Keratinocyte (primary cell): ENCODE measurements around the gene KCNH8. TPM values are rescaled to one million over a fixed set of nuclear protein-coding genes. Genes with fewer than 3 reads are reported as not detected.

ENCODE experiments used
- DNase-seq: peaks from one replicate; pipeline ENCODE4 v3.0.0-alpha.2; 2011; ENCODE audit warnings: low read depth, missing footprints, low spot score
- FAIRE-seq: peaks from 2 replicates; lab custom pipeline; 2011; peaks lifted over from hg19 to GRCh38; lab: Jason Lieb, UNC
- H2AFZ ChIP-seq: 2 replicates; pipeline ENCODE4 v1.6.0; 2012; ENCODE audit warnings: low read length, control low read depth, inconsistent platforms; ENCODE audit not compliant: control insufficient read depth
- H3K27ac ChIP-seq: 2 replicates; pipeline ENCODE4 v1.5.1; 2011; ENCODE audit warnings: low read length; ENCODE audit not compliant: control insufficient read depth, insufficient read depth
- H3K27me3 ChIP-seq: 3 replicates; pipeline ENCODE4 v1.6.0; 2011; ENCODE audit warnings: low read length; ENCODE audit not compliant: control insufficient read depth, insufficient read depth; ENCODE audit errors: extremely low read depth
- H3K36me3 ChIP-seq, 2 experiments: 2 replicates in 1 of 2; 3 replicates in 1 of 2; pipeline ENCODE4 v1.5.1; 2011; ENCODE audit warnings: low read length in 2 of 2, mild to moderate bottlenecking in 1 of 2; ENCODE audit not compliant: control insufficient read depth in 2 of 2, insufficient read depth in 2 of 2; ENCODE audit errors: extremely low read depth in 1 of 2
- H3K4me1 ChIP-seq: 3 replicates; pipeline ENCODE4 v1.5.1; 2011; ENCODE audit warnings: low read length; ENCODE audit not compliant: control insufficient read depth, insufficient read depth; ENCODE audit errors: extremely low read depth
- H3K4me2 ChIP-seq: 3 replicates; pipeline ENCODE4 v1.6.0; 2011; ENCODE audit warnings: low read depth, low read length; ENCODE audit not compliant: control insufficient read depth, insufficient read depth; ENCODE audit errors: extremely low read depth
- H3K4me3 ChIP-seq, 3 experiments: fragments of 200-600 bp in 1 of 3; sonication (generic) in 1 of 3; 2 replicates in 2 of 3; 3 replicates in 1 of 3; pipeline ENCODE4 v1.5.1; 2011 to 2016; ENCODE audit warnings: low read length in 3 of 3, mild to moderate bottlenecking in 3 of 3, control low read depth in 2 of 3, inconsistent platforms in 1 of 3, low read depth in 1 of 3, mixed read lengths in 1 of 3, mixed run types in 1 of 3, moderate library complexity in 1 of 3; ENCODE audit not compliant: control insufficient read depth in 2 of 3, insufficient read depth in 2 of 3; ENCODE audit errors: extremely low read depth in 1 of 3
- H3K79me2 ChIP-seq: 2 replicates; pipeline ENCODE4 v1.6.0; 2012; ENCODE audit warnings: low read length; ENCODE audit not compliant: control insufficient read depth, insufficient read depth
- H3K9ac ChIP-seq: 3 replicates; pipeline ENCODE4 v1.6.0; 2011; ENCODE audit warnings: low read length; ENCODE audit not compliant: control insufficient read depth, insufficient read depth; ENCODE audit errors: extremely low read depth
- H3K9me1 ChIP-seq: 3 replicates; pipeline ENCODE4 v1.6.0; 2011; ENCODE audit warnings: low read length; ENCODE audit not compliant: control insufficient read depth, insufficient read depth; ENCODE audit errors: extremely low read depth
- H3K9me3 ChIP-seq: 2 replicates; pipeline ENCODE4 v1.5.1; 2012; ENCODE audit warnings: low read depth, low read length; ENCODE audit not compliant: control insufficient read depth
- H4K20me1 ChIP-seq: 3 replicates; pipeline ENCODE4 v1.6.0; 2011; ENCODE audit warnings: low read length; ENCODE audit not compliant: control insufficient read depth, insufficient read depth; ENCODE audit errors: extremely low read depth
- CTCF ChIP-seq, 3 experiments: IDR thresholded peaks in 1 of 3; conservative IDR thresholded peaks in 1 of 3; optimal IDR thresholded peaks in 1 of 3; 2 replicates in 2 of 3; 3 replicates in 1 of 3; pipeline versions ENCODE3 to v1.5.1; 2011; ENCODE audit warnings: low read length in 3 of 3, mild to moderate bottlenecking in 3 of 3, moderate library complexity in 2 of 3, control low read depth in 1 of 3, inconsistent platforms in 1 of 3; ENCODE audit not compliant: insufficient read depth in 2 of 3; ENCODE audit errors: extremely low read depth in 1 of 3
- EZH2 ChIP-seq: IDR thresholded peaks from one replicate; pipeline ENCODE4 v1.6.1; 2012; ENCODE audit warnings: inconsistent platforms, mild to moderate bottlenecking, low read length, moderate library complexity
- dilution Hi-C: fragments of 300-500 bp; cut with MboI; formaldehyde crosslinking; loops from one replicate; pipeline ENCODE4 v1.7.0; 2020; ENCODE audit warnings: low sequenced_read_pairs; ENCODE audit not compliant: extremely low pct_ligation_motif_present
- polyA plus RNA-seq, 5 experiments: library from polyadenylated mRNA; depleted of rRNA in 3 of 5; stranded (reverse) in 3 of 5; stranded (forward) in 1 of 5; unstranded in 1 of 5; fragments of >200 nt; gene quantifications; 1 replicate in 1 of 5; 2 replicates in 3 of 5; 3 replicates in 1 of 5; pipeline versions ENCODE4 v1.2.1 to v1.2.3, GENCODE V29; 2011 to 2012; ENCODE audit warnings: missing spikeins in 2 of 5, low read depth in 1 of 5, low replicate concordance in 1 of 5

KCNH8 gene
- polyA plus RNA-seq, 1 donor (not counting 4 experiments of a cell fraction or from before 2014, with no cell fraction given), result not detected

DNA sequence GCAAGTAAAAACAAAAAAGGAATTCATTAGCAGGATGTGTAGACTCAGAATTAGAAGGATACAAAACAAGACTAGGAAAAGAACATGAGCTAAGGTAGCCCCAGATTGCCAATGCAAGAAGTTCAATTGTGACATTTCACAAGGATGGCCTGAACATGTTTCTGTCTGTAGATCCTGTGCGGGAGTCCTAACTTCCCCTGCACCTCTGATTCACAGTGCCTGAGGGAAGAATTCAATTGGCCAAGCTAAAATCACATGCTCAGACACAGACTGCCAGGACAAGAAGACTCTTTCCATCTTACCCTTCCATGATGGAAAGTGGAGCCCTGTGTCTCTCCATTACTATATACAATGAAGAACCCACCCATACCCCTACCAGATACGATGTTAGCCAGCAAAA is 251.5 kb downstream of the KCNH8 start:
- Histone ChIP-seq H3K4me3 (no peak overlapping the region), H3K4me1 (no peaks in the 10 kb centered on the region), H3K9me1 (no peaks in the 10 kb centered on the region), H4K20me1 (no peaks in the 10 kb centered on the region), H3K79me2 (no peaks in the 10 kb centered on the region), H3K9me3 (no peaks in the 10 kb centered on the region), H3K27me3 (no peaks in the 10 kb centered on the region), H2AFZ (no peak overlapping the region), H3K36me3 (no peaks in the 10 kb centered on the region), H3K4me2 (no peak overlapping the region), H3K9ac (no peak overlapping the region), H3K27ac (no peak overlapping the region)
- no peak for TF ChIP-seq EZH2
- no peak for TF ChIP-seq CTCF (optimal IDR thresholded peaks at IDR 0.05 in 1 of 3, IDR thresholded peaks at IDR 0.05 in 1 of 3, conservative IDR thresholded peaks at IDR 0.05 in 1 of 3; ENCODE audit: extremely low read depth in 1 of 3, insufficient read depth in 2 of 3, low read length in 3 of 3)
- FAIRE-seq (no peak), DNase-seq (no peak)
- dilution Hi-C loops, result no loop called here

DNA sequence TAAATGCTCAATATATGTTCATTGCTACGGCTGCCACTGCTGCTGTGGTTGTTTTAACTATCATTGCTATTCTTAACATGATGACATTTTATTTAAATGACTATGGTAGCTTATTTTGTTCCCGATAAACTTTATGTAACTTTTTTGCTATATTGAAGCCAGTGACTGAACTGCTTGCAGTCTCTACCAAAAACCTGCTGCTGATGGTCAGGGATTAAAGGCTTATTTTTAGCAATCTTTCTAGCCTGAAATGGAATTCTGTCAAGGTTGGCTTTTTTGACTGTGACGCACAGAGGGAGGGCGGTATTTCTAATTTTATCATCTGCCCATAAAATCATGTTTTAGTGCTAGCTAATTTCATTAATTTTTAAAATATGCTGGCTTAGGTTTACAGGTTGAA is 271.8 kb downstream of the KCNH8 start:
- Histone ChIP-seq H3K4me1 (no peaks in the 10 kb centered on the region), H3K27ac (no peak overlapping the region), H3K9ac (no peak overlapping the region), H3K4me2 (no peak overlapping the region), H3K79me2 (no peaks in the 10 kb centered on the region), H3K4me3 (no peak overlapping the region), H3K9me1 (no peaks in the 10 kb centered on the region), H4K20me1 (no peaks in the 10 kb centered on the region), H3K9me3 (no peaks in the 10 kb centered on the region), H3K27me3 (no peaks in the 10 kb centered on the region), H3K36me3 (no peaks in the 10 kb centered on the region), H2AFZ (no peak overlapping the region)
- TF ChIP-seq CTCF (optimal IDR thresholded peaks at IDR 0.05 in 1 of 3, IDR thresholded peaks at IDR 0.05 in 1 of 3, conservative IDR thresholded peaks at IDR 0.05 in 1 of 3; ENCODE audit: extremely low read depth in 1 of 3, insufficient read depth in 2 of 3, low read length in 3 of 3) (no peak), EZH2 (no peak)
- FAIRE-seq, result no peak
- dilution Hi-C loops, result no loop called here
- no peak for DNase-seq
